GM12878 (cell line): ENCODE data around the gene PEX11B. TPM values are rescaled to one million over a fixed set of nuclear protein-coding genes. Genes with fewer than 3 reads are reported as not detected.

ENCODE experiments used
- ATAC-seq: fragments of 200-7000 bp; cut with Tn5 transposase; 3 replicates; pipeline ENCODE4 v1.9.1; 2020; ENCODE audit warnings: mild to moderate bottlenecking, moderate library complexity
- BruUV-seq: library from RNA; stranded (reverse); fragments of 400-500 nt; replicated peaks from 2 replicates; lab custom pipeline; 2021; lab: Mats Ljungman, UMichigan
- CTCF ChIA-PET: fragments of 300-600 bp; sonication (Branson Sonifier 250); formaldehyde crosslinking; extraction: SDS; loops from one replicate; lab custom pipeline; 2021; ENCODE audit warnings: inconsistent platforms; lab: Yijun Ruan, JAX
- POLR2A ChIA-PET: fragments of 350-600 bp; formaldehyde crosslinking; extraction: SDS; loops from one replicate; lab custom pipeline; 2021; ENCODE audit warnings: inconsistent platforms; lab: Charles Lee
- RAD21 ChIA-PET: fragments of 300-600 bp; sonication (Branson Sonifier 250); formaldehyde crosslinking; loops from one replicate; lab custom pipeline; 2023; ENCODE audit warnings: antibody characterized with exemption; ENCODE audit not compliant: unreplicated experiment; lab: Charles Lee
- SMC1A ChIA-PET: fragments of 300-600 bp; sonication (Branson Sonifier 250); formaldehyde crosslinking; loops from one replicate; lab custom pipeline; 2023; ENCODE audit not compliant: unreplicated experiment, uncharacterized antibody; lab: Charles Lee
- DNase-seq: peaks from one replicate; pipeline ENCODE4 v3.0.0-alpha.2; 2011; ENCODE audit warnings: low read depth, low spot score
- FAIRE-seq: peaks from 3 replicates; lab custom pipeline; 2011; peaks lifted over from hg19 to GRCh38; lab: Jason Lieb, UNC
- H2AFZ ChIP-seq: 2 replicates; pipeline ENCODE4 v1.6.0; 2011; ENCODE audit warnings: low read depth, low read length, control low read depth; ENCODE audit not compliant: control insufficient read depth
- H3K27ac ChIP-seq: 2 replicates; pipeline ENCODE4 v1.5.1; 2011; ENCODE audit warnings: control low read depth; ENCODE audit not compliant: control insufficient read depth, insufficient read depth
- H3K27me3 ChIP-seq, 2 experiments: replicated peaks in 1 of 2; 2 replicates each; pipeline versions ENCODE4 v1.6.0 to v1.6.1; 2011; ENCODE audit warnings: low read length in 1 of 2; ENCODE audit not compliant: control insufficient read depth in 2 of 2, insufficient read depth in 2 of 2
- H3K36me3 ChIP-seq, 2 experiments: 2 replicates each; pipeline ENCODE4 v1.5.1; 2011; ENCODE audit warnings: low read length in 1 of 2; ENCODE audit not compliant: control insufficient read depth in 2 of 2, insufficient read depth in 2 of 2
- H3K4me1 ChIP-seq: 2 replicates; pipeline ENCODE4 v1.6.1; 2011; ENCODE audit warnings: mild to moderate bottlenecking, low read length, moderate library complexity, mixed read lengths; ENCODE audit not compliant: control insufficient read depth, insufficient read depth
- H3K4me2 ChIP-seq: 2 replicates; pipeline ENCODE4 v1.6.0; 2011; ENCODE audit warnings: control low read depth; ENCODE audit not compliant: control insufficient read depth, insufficient read depth
- H3K4me3 ChIP-seq: fragments of 200-600 bp; sonication (generic); 2 replicates; pipeline ENCODE4 v1.5.1; 2016
- H3K79me2 ChIP-seq: 2 replicates; pipeline ENCODE4 v1.6.0; 2011; ENCODE audit warnings: low read length; ENCODE audit not compliant: control insufficient read depth, insufficient read depth
- H3K9ac ChIP-seq: 2 replicates; pipeline ENCODE4 v1.8.0; 2011; ENCODE audit warnings: low read length, control low read depth, mixed read lengths; ENCODE audit not compliant: control insufficient read depth, insufficient read depth
- H3K9me3 ChIP-seq: replicated peaks from 3 replicates; pipeline ENCODE4 v1.5.1; 2011; ENCODE audit warnings: mild to moderate bottlenecking, low read length; ENCODE audit not compliant: control insufficient read depth, insufficient read depth
- H4K20me1 ChIP-seq: 2 replicates; pipeline ENCODE4 v1.6.0; 2011; ENCODE audit not compliant: control insufficient read depth, insufficient read depth
- CREB1 ChIP-seq: IDR thresholded peaks from 2 replicates; pipeline ENCODE4 v1.6.1; 2012; ENCODE audit warnings: low read depth, mild to moderate bottlenecking, inconsistent platforms
- E2F4 ChIP-seq: IDR thresholded peaks from 2 replicates; pipeline ENCODE4 v1.6.1; 2012; ENCODE audit warnings: low read depth, low read length, improper control_type of control experiment
- HDAC2 ChIP-seq: fragments of 200-600 bp; sonication (generic); IDR thresholded peaks from 2 replicates; pipeline ENCODE4 v1.6.1; 2017
- HDAC6 ChIP-seq: fragments of 200-600 bp; sonication (generic); IDR thresholded peaks from one replicate; pipeline ENCODE4 v1.8.0; 2017; ENCODE audit warnings: antibody characterized with exemption; ENCODE audit not compliant: unreplicated experiment
- IKZF2 ChIP-seq, 2 experiments: fragments of 450-650 bp; IDR thresholded peaks; 2 replicates each; pipeline ENCODE4 v1.6.1; 2017; ENCODE audit warnings: mild to moderate bottlenecking in 2 of 2, moderate library complexity in 2 of 2
- JUNB ChIP-seq: IDR thresholded peaks from 2 replicates; pipeline ENCODE4 v1.6.1; 2016; ENCODE audit warnings: antibody characterized with exemption, mild to moderate bottlenecking
- KDM1A ChIP-seq: fragments of 200-600 bp; sonication (generic); IDR thresholded peaks from 2 replicates; pipeline ENCODE4 v1.6.1; 2016; ENCODE audit warnings: borderline replicate concordance
- PKNOX1 ChIP-seq: fragments of 450-650 bp; IDR thresholded peaks from 2 replicates; pipeline ENCODE4 v1.6.1; 2016; ENCODE audit warnings: mild to moderate bottlenecking
- RCOR1 ChIP-seq: conservative IDR thresholded peaks from 2 replicates; pipeline ENCODE4 v1.6.1; 2012; ENCODE audit warnings: low read depth, low read length, improper control_type of control experiment
- SUPT20H ChIP-seq: IDR thresholded peaks from 2 replicates; pipeline ENCODE4 v1.6.1; 2011; ENCODE audit warnings: low read depth, mild to moderate bottlenecking, low read length, moderate library complexity, borderline replicate concordance; ENCODE audit not compliant: control insufficient read depth
- USF2 ChIP-seq: IDR thresholded peaks from 2 replicates; pipeline ENCODE4 v1.6.1; 2011; ENCODE audit warnings: low read depth, low read length, improper control_type of control experiment, borderline replicate concordance
- ZBTB40 ChIP-seq: fragments of 450-650 bp; IDR thresholded peaks from 2 replicates; pipeline ENCODE4 v1.6.1; 2016; ENCODE audit warnings: mild to moderate bottlenecking, moderate library complexity, borderline replicate concordance
- ZNF384 ChIP-seq: IDR thresholded peaks from 2 replicates; pipeline ENCODE4 v1.6.1; 2012; ENCODE audit warnings: low read depth, mild to moderate bottlenecking, low read length, improper control_type of control experiment, borderline replicate concordance
- WGBS: methylation state at CpG from one replicate; pipeline ENCODE4 v1.1.6; 2016; ENCODE audit warnings: low lambda C conversion rate; ENCODE audit not compliant: insufficient replicate concordance, insufficient coverage; ENCODE audit errors: missing lambda C conversion rate; 5-methylcytosine and 5-hydroxymethylcytosine counted together
- in situ Hi-C: fragments of 300-500 bp; cut with MboI; formaldehyde crosslinking; loops from 9 replicates; pipeline ENCODE4 v1.14.3; 2018; ENCODE audit warnings: mixed read lengths
- intact Hi-C: fragments of 100-400 bp; cut with micrococcal nuclease; formaldehyde crosslinking; loops from one replicate; pipeline ENCODE4 v1.14.2; 2022; ENCODE audit not compliant: unreplicated experiment
- polyA plus RNA-seq, 11 experiments: library from polyadenylated mRNA; depleted of rRNA in 4 of 11; unstranded in 6 of 11; stranded (reverse) in 5 of 11; fragments of >200 nt; fragmentation: Nextera tagmentation in 4 of 11; fragmentation: Illumina TruSeq in 1 of 11; extraction: Ambion mirVana in 4 of 11; extraction: Trizol in 1 of 11; gene quantifications; 1 replicate in 1 of 11; 2 replicates in 10 of 11; pipeline versions ENCODE4 v1.2.1 to v1.2.3, GENCODE V29; 2011 to 2016; ENCODE audit warnings: inconsistent platforms in 2 of 11, missing spikeins in 2 of 11, low read depth in 1 of 11
- total RNA-seq, 4 experiments: library from RNA; depleted of rRNA in 3 of 4; stranded (reverse); fragments of >200 nt in 3 of 4; fragmentation: Illumina TruSeq in 1 of 4; extraction: Trizol in 1 of 4; gene quantifications; 2 replicates each; pipeline versions ENCODE4 v1.2.1 to v1.2.3, GENCODE V29; 2013 to 2021

PEX11B gene
- total and polyA plus RNA-seq, 10 of the 15 experiments (the other 5 are each of a cell fraction or from before 2014, with no cell fraction given), result 24.9 to 129 (median 40.7) TPM

GRCh38 chr1:145908653-145909052, 9.9 kb downstream of the PEX11B start:
- Histone ChIP-seq H3K4me3 (no peak overlapping the region), H3K27me3 (no peaks in the 10 kb centered on the region), H3K4me2 (no peak overlapping the region), H3K4me1 (peaks cover 8% of the 10 kb centered on the region; the same call in 1 of the 2 replicates), H3K9ac (no peak overlapping the region), H2AFZ (no peak overlapping the region), H4K20me1 (no peaks in the 10 kb centered on the region), H3K36me3 (no peaks in the 10 kb centered on the region; a peak in 2 of 4 replicates), H3K79me2 (no peaks in the 10 kb centered on the region), H3K9me3 (no peaks in the 10 kb centered on the region), H3K27ac (no peak overlapping the region)
- DNase-seq, result no peak
- WGBS, result 0% methylated on average over 1 of the region's 1 CpG
- no peak for TF ChIP-seq HDAC2
- no peak for TF ChIP-seq KDM1A
- no peak for TF ChIP-seq USF2
- TF ChIP-seq JUNB, result no peak
- TF ChIP-seq IKZF2 (IDR thresholded peaks at IDR 0.05), result no peak
- TF ChIP-seq SUPT20H, result no peak
- TF ChIP-seq ZNF384, result no peak
- TF ChIP-seq RCOR1, result no peak
- TF ChIP-seq CREB1, result no peak
- TF ChIP-seq ZBTB40, result no peak
- TF ChIP-seq PKNOX1, result no peak
- TF ChIP-seq E2F4, result no peak
- TF ChIP-seq HDAC6, result no peak
- ChIA-PET CTCF (interaction anchor here (0.9 to 8.0 kb wide), 13 partner anchors 9 to 108 kb away, joined by 3 to 80 read pairs (median 4); partner anchors contain the start of genes ANKRD34A, NUDT17, PIAS3 and POLR3GL), SMC1A (interaction anchor here (0.7 to 1.7 kb wide), 5 partner anchors 10 to 61 kb away, joined by 3 to 5 read pairs (median 3); partner anchors contain the start of gene RBM8A), POLR2A (interaction anchor here (2.9 kb wide), 1 partner anchor 50 kb away, joined by 9 read pairs; the partner anchor contains the start of gene PIAS3), RAD21 (interaction anchor here (0.8 to 1.8 kb wide), 3 partner anchors 17 to 63 kb away, joined by 3 to 7 read pairs (median 4); partner anchors contain the start of gene NUDT17)
- ATAC-seq, result no peak
- intact Hi-C loops (no loop called here), in situ Hi-C loops (no loop called here)
- BruUV-seq, result no TSS peak
- FAIRE-seq, result no peak
